Body of pancreas (tissue), 4 donors: ENCODE data around the gene NFIC.

Experiments used
- POLR2A ChIP-seq, 3 donors: fragments of 450-650 bp; IDR thresholded peaks; one replicate each; pipeline ENCODE4 v1.6.1; 2016; ENCODE audit warnings: antibody characterized with exemption in 3 of 3, mild to moderate bottlenecking in 2 of 3
- TF ChIP-seq, protein P1 (sequence below), 7 experiments: fragments of 450-650 bp in 4 of 7; fragments of 200-600 bp in 3 of 7; sonication (generic) in 3 of 7; IDR thresholded peaks; one replicate each; pipeline ENCODE4 v1.5.1; 2016 to 2019; ENCODE audit warnings: antibody characterized with exemption in 7 of 7

DNA sequence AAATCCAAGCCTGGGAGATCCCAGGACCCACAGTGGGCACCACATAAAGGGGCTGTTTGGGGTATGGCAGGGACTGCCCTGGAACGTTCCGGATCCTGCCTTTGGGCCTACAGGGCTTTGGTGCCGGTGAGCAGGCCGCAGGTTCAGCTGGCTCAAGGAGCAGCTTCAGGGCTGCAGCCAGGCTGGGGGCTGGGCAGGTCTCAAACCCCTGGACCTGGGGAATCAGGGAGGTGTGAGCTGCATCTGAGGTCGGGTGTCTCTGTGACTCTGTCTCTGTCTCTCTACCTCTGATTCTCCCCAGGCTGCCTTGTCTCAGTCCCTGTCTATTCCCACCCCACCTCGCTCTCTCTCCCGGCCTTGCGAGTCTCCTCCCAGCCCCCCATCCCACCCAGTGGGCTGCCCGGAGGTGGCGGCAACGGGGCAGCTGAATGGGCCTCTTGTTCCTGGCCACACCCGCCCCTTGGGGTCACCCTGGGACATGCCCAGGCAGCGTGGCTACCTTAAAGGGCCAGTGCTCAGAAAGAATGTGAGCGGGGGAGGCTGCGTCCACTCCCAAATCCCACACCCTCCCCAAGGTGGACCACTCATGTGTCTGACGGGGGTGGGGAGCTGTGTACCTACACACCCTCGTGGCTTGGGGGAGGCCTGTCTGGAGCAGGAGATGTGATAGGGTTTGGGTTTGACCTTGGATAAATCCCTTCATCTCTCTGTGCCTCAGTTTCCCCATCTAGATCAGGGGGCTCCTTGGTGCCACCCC lies 31.1 kb downstream of the NFIC start:
- TF ChIP-seq, protein P1, sequence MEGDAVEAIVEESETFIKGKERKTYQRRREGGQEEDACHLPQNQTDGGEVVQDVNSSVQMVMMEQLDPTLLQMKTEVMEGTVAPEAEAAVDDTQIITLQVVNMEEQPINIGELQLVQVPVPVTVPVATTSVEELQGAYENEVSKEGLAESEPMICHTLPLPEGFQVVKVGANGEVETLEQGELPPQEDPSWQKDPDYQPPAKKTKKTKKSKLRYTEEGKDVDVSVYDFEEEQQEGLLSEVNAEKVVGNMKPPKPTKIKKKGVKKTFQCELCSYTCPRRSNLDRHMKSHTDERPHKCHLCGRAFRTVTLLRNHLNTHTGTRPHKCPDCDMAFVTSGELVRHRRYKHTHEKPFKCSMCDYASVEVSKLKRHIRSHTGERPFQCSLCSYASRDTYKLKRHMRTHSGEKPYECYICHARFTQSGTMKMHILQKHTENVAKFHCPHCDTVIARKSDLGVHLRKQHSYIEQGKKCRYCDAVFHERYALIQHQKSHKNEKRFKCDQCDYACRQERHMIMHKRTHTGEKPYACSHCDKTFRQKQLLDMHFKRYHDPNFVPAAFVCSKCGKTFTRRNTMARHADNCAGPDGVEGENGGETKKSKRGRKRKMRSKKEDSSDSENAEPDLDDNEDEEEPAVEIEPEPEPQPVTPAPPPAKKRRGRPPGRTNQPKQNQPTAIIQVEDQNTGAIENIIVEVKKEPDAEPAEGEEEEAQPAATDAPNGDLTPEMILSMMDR (IDR thresholded peaks at IDR 0.05) = peak in 1 of 7 experiments; percentile 4
- no peak for TF ChIP-seq POLR2A (IDR thresholded peaks at IDR 0.05)
